ENCODE data around the gene STK32B.

DNA sequence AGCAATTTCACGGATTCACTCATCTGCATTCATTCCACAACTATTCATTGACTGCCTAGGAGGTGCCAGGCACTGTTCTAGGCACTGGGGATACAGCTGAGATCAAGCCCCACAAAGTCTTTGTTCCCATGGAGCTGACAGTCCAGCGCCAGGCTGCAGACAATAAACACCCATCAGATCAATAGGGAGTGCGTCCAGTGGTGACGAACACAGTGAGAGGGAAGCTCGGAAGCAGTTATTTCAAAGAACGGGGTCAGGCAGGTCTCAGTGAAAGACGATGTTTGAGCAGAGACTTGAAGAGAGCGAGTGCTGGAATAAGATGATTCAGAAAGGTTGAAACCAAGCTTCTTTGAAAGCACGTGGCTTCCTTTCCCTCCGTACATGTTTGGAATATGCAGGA, 489.9 kb downstream of the STK32B start:
- TF ChIP-seq TARDBP (IDR thresholded peaks at IDR 0.05) (no peak), FOXK2 (IDR thresholded peaks at IDR 0.05) (no peak), SP1 (IDR thresholded peaks at IDR 0.05) (no peak), SUZ12 (IDR thresholded peaks at IDR 0.05) (no peak), ELF4 (IDR thresholded peaks at IDR 0.05) (no peak), ARNT (IDR thresholded peaks at IDR 0.05) (no peak)
